Keratinocyte (primary cell): ENCODE measurements around the gene SP5.

Experiments
- CTCF ChIP-seq, 3 experiments: IDR thresholded peaks in 1 of 3; conservative IDR thresholded peaks in 1 of 3; optimal IDR thresholded peaks in 1 of 3; 2 replicates in 2 of 3; 3 replicates in 1 of 3; pipeline versions ENCODE3 to v1.5.1; 2011; ENCODE audit warnings: low read length in 3 of 3, mild to moderate bottlenecking in 3 of 3, moderate library complexity in 2 of 3, control low read depth in 1 of 3, inconsistent platforms in 1 of 3; ENCODE audit not compliant: insufficient read depth in 2 of 3; ENCODE audit errors: extremely low read depth in 1 of 3
- EZH2 ChIP-seq: IDR thresholded peaks from one replicate; pipeline ENCODE4 v1.6.1; 2012; ENCODE audit warnings: inconsistent platforms, mild to moderate bottlenecking, low read length, moderate library complexity

- TF ChIP-seq CTCF (optimal IDR thresholded peaks at IDR 0.05 in 1 of 3, IDR thresholded peaks at IDR 0.05 in 1 of 3, conservative IDR thresholded peaks at IDR 0.05 in 1 of 3; ENCODE audit: extremely low read depth in 1 of 3, insufficient read depth in 2 of 3, low read length in 3 of 3): no peak
- no peak for TF ChIP-seq EZH2
Measured at GRCh38 chr2:170745305-170745704, 30.2 kb downstream of the SP5 start.
